HepG2 (cell line): ENCODE data around the gene SETD7.

Experiments used
- CTCF ChIP-seq: sonication (generic); formaldehyde crosslinking; IDR thresholded peaks from 2 replicates; pipeline ENCODE4 v1.5.0; 2020; ENCODE audit warnings: mild to moderate bottlenecking, missing genetic modification reagents, moderate library complexity
- POLR2A ChIP-seq, 2 experiments: IDR thresholded peaks; 2 replicates each; pipeline ENCODE4 v1.6.1; 2011; ENCODE audit warnings: low read depth in 2 of 2, low read length in 2 of 2, mild to moderate bottlenecking in 1 of 2, moderate library complexity in 1 of 2; ENCODE audit not compliant: insufficient read depth in 1 of 2

- no peak for TF ChIP-seq CTCF (CRISPR knock-in tag)
- no peak for TF ChIP-seq POLR2A (IDR thresholded peaks at IDR 0.05; ENCODE audit: insufficient read depth in 1 of 2, low read depth in 2 of 2, low read length in 2 of 2)
Measured at GRCh38 chr4:139450586-139450985, 105.4 kb downstream of the SETD7 start.
